ENCODE data around the gene CRLF2.
"Not testable (repeated sequence)": the region's sequence is repeated elsewhere in the genome, so short reads cannot be mapped to it uniquely, and the experiment has no call there.

The CRLF2 gene

DNA sequence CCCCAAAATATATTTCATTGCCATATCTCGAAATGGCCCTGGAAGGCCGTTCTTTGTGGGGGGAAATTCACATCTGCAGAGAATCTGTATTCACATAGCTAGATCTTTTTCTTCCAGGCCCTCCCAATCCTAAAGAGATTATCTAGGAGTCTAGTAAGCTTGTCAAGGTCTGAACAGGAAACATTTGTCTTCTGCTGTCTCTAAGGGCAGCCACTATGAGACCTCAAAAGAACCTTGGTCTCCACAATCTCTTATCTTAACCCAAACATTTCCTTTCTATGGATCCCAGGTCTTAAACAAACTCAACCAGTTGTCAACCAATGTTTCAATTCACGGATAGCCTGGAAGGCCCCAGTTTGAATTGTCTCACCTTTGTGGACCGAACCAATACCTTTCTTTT, 45.0 kb downstream of the CRLF2 start:
- no peak for DNase-seq (ENCODE audit: low read depth)

DNA sequence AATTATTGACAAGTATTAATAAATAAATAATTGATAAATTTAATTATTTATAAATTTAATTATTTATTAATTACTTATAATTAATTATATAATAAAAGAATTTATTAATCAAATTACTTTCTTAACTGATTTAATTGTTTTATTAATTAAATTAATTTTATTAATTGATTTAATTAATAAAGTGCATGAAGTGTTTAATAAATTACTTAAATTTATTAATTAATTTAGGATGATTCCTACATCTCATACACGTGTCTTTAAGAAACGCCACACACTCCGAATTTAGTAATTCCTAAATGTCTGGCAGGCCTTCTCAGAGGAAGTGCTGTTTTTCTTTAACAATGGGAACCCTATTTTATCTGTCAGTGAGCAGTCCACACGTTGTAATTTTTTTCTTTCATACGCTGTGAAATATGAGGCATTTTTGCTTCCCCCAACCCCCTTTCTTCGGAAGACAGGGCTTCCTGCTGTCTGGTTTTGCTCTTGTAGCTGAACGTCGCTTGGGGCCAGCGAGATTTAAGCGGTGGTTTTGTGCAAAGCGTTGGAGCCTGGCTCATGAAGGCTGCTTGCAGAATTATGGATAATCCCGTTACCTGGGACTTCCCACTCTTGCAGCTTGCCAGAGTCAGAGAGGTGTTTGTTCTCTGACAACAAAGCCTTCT, 46.8 kb downstream of the CRLF2 start:
- no peak for DNase-seq (ENCODE audit: low read depth)

DNA sequence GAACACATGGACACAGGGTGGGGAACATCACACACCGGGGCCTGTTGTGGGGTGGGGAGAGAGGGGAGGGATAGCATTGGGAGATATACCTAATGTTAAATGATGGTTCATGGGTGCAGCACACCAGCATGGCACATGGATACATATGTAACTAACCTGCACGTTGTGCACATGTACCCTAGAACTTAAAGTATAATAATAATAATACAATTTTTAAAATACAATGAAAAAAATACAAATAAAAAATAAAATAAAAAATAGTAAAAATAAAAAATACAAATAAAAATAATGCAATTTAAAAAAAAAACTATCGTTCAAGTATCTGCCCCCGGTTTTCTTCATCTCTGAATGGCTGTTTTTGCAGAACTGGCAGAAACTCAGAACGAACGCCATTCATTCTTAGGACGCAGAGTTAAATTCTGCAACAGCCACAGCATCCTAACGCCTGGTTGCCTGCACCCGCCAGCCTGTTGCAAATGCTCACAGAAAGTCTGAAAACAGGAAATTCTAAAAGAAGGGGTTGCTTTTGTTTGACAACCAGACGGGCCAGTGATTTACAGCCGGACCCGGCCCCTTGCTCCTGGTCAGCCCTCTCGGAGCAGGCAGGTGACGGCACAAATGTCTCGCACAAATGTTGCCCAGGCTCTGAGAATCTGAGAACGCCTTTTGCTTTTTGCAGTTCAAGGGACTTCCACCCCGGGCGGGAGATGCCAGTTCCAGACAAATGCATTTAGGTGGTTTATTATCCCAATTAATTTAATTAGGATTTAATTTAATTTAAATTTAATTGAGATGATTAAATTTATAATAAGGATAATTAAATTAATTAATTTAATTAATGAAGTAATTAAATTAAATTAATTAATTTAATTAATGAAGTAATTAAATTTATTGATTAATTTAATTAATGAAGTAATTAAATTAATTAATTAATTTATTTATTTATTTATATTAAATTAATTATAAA, 47.8 kb downstream of the CRLF2 start:
- DNase-seq (ENCODE audit: low read depth), result no peak

DNA sequence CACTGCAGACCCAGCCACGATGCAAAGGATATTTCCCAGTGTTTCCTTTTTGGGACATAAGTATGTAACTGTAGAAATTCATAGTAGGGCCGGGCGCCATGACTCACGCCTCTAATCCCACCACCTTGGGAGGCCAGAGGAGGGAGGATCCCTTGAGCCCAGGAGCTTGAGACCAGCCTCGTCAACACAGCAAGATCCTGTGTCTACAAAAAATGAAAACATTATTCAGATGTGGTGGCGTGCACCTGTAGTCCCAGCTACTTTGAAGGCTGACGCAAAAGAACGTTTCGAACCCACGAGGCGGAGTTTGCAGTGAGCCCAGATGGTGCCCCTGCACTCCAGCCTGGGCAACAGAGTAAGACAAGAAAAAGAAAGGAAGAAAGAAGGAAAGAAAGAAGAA, 49.2 kb downstream of the CRLF2 start:
- DNase-seq (ENCODE audit: low read depth), result no peak

DNA sequence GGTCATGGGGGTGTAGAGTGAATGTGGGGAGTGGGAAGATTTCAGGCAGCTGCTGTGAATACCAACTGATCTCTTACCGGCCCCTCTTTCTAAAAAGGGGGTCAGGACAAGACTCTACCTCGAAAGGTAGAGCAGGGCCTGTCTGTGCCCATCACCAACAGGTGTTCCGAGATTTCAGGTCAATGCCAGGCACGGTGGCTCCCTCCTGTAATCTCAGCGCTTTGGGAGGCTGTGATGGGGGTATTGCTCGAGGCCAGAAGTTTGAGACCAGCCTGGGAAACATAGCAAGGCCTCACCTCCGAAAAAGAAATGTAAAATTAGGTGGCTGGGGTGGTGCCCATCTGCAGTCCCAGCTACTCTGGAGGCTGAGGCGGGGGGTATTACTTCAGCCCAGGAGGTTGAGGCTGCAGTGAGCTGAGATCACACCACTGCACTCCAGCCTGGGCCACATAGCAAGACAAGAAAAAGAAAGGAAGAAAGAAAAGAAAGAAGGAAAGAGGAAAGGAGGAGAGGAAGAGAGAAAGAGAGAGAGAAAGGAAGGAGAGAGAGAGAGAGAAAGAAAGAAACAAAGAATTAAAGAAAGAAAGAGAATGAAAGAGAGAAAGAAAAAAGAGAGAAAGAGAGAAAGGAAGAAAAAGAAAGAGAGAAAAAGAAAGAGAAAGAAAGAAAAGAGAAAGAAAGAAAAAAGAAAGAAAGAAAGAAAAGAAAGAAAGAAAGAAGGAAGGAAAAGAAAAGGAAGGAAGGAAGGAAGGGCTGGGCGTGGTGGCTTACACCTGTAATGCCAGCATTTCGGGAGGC, 50.1 kb downstream of the CRLF2 start:
- no peak for DNase-seq (ENCODE audit: low read depth)

DNA sequence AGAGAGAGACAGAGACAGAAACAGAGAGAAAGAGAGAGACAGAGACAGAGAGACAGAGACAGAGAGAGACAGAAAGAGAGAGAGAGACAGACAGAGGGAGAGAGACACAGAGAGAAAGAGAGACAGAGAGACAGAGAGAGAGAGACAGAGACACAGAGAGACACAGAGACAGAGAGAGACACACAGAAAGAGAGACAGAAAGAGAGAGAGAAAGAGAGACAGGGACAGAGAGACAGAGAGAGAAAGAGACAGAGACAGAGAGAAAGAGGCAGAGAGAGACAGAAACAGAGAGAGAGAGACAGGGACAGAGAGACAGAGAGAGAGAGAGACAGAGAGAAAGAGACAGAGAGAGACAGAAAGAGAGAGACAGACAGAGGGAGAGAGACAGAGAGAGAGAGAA, 52.9 kb downstream of the CRLF2 start:
- no peak for DNase-seq (ENCODE audit: low read depth)

DNA sequence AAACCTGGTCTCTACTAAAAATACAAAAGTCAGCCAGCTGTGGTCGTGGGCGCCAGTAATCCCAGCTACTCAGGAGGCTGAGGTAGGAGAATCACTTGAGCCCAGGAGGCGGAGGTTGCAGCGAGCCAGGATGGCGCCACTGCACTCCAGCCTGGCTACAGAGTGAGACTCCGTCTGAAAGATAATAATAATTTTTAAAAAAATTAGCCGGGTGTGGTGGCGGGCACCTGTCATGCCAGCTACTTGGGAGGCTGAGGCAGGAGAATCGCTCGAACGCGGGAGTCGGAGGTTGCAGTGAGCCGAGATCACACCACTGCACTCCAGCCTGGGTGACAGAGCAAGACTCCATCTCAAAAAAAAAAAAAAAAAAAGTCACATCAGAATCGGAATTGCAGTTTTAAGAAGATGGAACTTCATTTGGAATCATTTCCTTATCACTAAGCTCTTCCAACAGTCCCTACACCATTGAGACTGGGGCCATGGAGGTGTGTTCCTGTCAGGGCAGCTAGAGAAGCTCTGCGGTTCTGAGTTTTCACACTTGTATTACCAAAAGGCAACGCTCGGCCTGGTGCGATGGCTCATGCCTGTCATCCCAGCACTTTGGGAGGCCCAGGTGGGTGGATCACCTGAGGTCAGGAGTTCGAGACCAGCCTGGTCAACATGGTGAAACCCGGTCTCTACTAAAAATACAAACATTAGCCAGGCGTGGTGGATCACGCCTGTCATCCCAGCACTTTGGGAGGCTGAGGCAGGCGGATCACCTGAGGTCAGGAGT, 55.6 kb downstream of the CRLF2 start:
- DNase-seq (ENCODE audit: low read depth), result not testable (repeated sequence)

DNA sequence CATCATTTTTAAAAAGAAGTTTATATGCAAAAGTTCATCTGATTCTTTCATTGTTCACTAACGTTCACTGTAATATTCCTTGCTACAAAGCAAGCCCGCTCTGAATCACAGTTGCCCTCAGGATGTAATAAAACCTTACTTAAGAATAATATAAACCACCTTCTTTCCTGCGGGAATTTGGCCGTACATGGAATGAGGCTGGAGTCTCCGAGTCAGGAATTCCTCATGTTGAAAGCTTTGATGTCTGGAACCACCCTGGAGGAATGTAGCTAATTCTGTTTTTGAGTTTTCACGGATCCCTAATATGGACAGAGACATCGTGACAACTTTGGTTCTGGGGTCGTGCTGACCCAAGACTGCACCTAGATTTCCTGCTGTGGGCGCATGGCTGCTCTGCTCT, 58.5 kb downstream of the CRLF2 start:
- no peak for DNase-seq (ENCODE audit: low read depth)

DNA sequence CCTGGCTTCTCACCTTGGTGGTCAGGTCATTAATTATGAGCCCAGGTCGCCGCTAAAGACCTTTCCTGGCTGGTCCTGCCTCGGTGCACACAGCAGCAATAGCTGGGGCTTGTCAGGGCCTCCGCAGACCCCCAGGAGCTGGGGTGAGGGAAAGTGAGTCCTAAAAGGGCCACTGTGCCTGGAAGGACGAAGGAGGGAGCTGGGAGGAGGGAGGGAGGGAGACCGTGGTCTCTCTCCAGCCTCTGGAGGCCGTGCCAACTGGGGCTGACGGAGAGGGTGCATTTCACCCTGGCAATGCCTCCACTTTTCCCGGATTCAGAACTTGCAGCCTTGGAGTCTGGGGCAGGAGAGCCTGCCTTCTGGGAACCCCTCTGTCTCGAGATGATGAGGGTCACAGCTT, 60.4 kb downstream of the CRLF2 start:
- no peak for DNase-seq (ENCODE audit: low read depth)

DNA sequence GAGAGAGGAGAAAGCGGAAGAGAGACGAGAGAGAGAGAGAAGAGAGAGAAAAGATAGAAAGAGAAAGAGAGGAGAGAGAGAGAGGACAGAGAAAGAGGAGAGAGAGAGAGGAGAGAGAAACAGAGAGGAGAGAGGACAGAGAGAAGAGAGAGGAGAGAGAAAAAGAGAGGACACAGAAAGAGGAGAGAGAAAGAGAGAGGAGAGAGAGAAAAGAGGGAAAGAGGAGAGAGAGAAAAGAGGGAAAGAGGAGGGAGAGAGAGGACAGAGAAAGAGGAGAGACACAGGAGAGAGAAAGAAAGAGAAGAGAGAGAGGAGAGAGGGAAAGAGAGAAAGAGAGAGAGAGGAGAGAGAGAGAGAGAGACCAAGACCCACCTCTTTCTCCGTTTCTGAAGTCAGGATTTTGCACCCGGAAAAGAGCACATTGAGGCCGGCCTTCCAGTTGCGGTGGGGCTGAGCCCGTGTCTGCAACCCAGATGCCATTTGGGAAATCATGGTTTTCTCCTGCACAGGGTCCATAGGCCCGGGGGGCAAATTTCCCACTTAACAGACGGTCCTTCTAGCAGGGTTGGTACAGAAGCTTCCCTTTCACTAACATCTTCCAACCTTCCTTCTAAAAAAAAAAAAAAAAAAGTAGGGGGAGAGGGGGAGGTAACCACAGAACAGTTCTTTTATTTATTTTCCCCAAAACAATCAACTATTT, 60.9 kb downstream of the CRLF2 start:
- DNase-seq (ENCODE audit: low read depth), result no peak

DNA sequence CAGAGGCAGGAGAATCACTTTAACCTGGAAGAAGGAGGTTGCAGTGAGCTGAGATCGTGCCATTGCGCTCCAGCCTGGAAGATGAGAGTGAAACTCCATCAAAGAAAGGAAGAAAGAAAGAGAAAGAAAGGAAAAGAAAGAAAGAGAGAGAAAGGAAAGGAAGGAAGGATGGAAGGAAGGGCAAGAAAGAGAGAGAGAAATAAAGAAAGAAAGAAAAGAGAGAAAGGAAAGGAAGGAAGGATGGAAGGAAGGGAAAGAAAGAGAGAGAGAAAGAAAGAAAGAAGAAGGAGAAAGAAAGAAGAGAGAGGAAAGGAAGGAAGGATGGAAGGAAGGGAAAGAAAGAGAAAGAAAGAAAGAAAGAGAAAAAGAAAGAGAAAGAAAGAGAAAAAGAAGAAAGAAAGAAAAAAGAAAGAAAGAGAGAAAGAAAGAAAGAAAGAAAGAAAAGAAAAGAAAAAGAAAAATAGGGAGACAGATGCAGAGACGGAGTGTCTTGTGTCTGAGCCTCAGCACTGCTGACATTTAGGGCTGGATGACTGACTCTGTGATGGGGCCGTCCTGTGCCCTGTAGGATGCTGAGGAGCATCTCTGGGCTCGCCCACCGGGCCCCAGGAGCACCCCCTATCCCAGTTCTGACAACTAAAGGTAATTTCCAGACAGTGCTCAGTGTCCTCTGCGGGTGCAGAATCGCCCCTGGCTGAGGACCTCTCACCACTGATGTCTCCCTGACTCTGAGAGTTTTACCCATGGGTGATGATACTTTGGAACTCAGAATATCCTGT, 61.7 kb downstream of the CRLF2 start:
- DNase-seq (ENCODE audit: low read depth), result no peak

DNA sequence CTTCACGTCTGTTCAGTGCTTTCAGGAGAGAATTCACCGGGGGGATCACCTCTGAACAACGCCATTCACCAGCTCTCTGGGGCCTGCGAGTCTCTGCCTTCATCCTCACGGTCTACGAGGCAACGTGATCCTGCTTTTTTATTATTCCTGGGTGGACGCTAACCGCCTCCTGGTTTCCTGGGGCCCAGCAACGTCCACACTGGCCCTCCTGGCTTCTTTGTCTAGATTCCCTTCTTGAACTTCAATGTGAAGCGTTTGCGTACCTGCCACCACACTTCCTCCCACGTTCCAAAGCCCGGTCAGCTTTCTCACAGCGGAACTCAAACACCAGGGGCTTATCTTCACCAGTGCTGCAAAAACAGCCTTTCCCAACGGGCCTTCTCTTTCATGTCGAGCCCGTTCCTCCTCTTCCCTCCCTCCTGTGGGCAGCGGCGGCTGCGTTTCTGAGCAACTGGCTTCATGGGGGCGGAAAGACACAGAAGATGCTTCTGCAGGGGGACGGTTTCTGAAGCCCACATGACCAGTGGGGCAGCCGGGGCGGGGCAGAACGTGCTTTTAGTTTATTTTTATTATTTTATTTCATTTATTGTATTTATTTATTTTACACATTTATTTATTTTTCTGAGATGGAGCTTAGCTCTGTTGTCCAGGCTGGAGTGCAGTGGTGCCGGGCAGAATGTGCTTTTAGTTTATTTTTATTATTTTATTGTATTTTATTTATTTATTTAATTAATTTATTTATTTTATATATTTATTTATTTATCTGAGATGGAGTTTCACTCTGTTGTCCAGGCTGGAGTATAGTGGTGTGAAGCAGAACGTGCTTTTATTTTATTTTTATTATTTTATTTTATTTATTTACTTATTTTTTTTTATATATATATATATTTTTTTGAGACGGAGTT, 64.6 kb downstream of the CRLF2 start:
- DNase-seq (ENCODE audit: low read depth), result no peak

DNA sequence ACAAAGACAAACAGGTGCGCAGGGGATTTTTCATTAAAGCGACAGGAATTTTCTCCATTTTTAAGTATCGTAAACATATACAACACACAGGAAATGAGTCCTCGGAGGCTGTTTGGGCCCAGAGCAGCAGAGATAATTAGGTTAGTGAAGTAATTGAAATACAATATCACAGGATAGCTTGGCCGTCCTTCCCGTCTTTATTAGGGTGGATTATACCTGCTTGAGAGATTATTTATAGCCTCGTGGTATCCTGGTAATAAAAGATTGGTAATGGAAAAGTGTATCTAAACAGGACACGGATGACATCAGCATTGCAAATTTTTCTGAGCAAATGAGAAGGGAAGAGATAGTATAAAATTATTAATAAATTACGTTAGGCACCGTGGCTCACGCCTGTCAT, 68.2 kb downstream of the CRLF2 start:
- no peak for DNase-seq (ENCODE audit: low read depth)

Data from stimulated activated CD8-positive, alpha-beta memory T cell treated with anti-CD3 and anti-CD28 coated beads, Interleukin-12 subunit alpha, Interleukin-12 subunit beta, amount 100 ng/mL, for 1 hour (primary cell).